Measurements from ENCODE around the gene ANK2. TPM values are rescaled to one million over a fixed set of nuclear protein-coding genes. Genes with fewer than 3 reads are reported as not detected.

ANK2 gene
- total RNA-seq, 1 donor, result 15.1 TPM

GRCh38 chr4:113350576-113350975 lies 301.1 kb downstream of the ANK2 start:
- no peak overlapping the region for H3K4me3 ChIP-seq (ENCODE audit: low read depth, low read length)
- no peak for TF ChIP-seq CTCF (IDR thresholded peaks at IDR 0.05; ENCODE audit: insufficient read depth, low read depth, low read length)
- DNase-seq (ENCODE audit: low read depth), result no peak

- no peak overlapping the region for H3K4me3 ChIP-seq (ENCODE audit: low read depth, low read length)
- peak; percentile 64 for DNase-seq (ENCODE audit: low read depth)
- no peak for TF ChIP-seq CTCF (IDR thresholded peaks at IDR 0.05; ENCODE audit: insufficient read depth, low read depth, low read length)
Observed at GRCh38 chr4:113355550-113356371, 306.3 kb downstream of the ANK2 start.

GRCh38 chr4:113356453-113356852 lies 307.0 kb downstream of the ANK2 start:
- TF ChIP-seq CTCF (IDR thresholded peaks at IDR 0.05; ENCODE audit: insufficient read depth, low read depth, low read length), result no peak
- no peak for DNase-seq (ENCODE audit: low read depth)
- no peak overlapping the region for H3K4me3 ChIP-seq (ENCODE audit: low read depth, low read length)

GRCh38 chr4:113358784-113359183 lies 309.3 kb downstream of the ANK2 start:
- no peak overlapping the region for H3K4me3 ChIP-seq (ENCODE audit: low read depth, low read length)
- peak; percentile 3 for DNase-seq (ENCODE audit: low read depth)
- peak; percentile 21 for TF ChIP-seq CTCF (IDR thresholded peaks at IDR 0.05; ENCODE audit: insufficient read depth, low read depth, low read length)

- no peak for TF ChIP-seq CTCF (IDR thresholded peaks at IDR 0.05; ENCODE audit: insufficient read depth, low read depth, low read length)
Observed at GRCh38 chr4:113365377-113365776, 315.9 kb downstream of the ANK2 start.

GRCh38 chr4:113368056-113368455 lies 318.6 kb downstream of the ANK2 start:
- DNase-seq (ENCODE audit: low read depth), result peak; percentile 18
- H3K4me3 ChIP-seq (ENCODE audit: low read depth, low read length), result no peak overlapping the region
- TF ChIP-seq CTCF (IDR thresholded peaks at IDR 0.05; ENCODE audit: insufficient read depth, low read depth, low read length), result no peak

More at GRCh38 chr4:113365377-113365776, 315.9 kb downstream of the ANK2 start:
- no peak overlapping the region for H3K4me3 ChIP-seq (ENCODE audit: low read depth, low read length)
- no peak for DNase-seq (ENCODE audit: low read depth)

All from fibroblast of villous mesenchyme (primary cell).